HG03097 (cell line): ENCODE measurements around the gene GDF2.

Experiments used
- ATAC-seq: cut with Tn5 transposase; IDR thresholded peaks from one replicate; pipeline ENCODE4 v1.9.1; 2021; ENCODE audit not compliant: unreplicated experiment, low FRiP score

GDF2 gene

GRCh38 chr10:47331491-47331890 is 9.2 kb downstream of the GDF2 start:
- ATAC-seq, result no peak

- no peak for ATAC-seq
Measured at GRCh38 chr10:47331954-47332353, 9.7 kb downstream of the GDF2 start.

- ATAC-seq, result no peak
Measured at GRCh38 chr10:47332371-47332770, 10.1 kb downstream of the GDF2 start.

GRCh38 chr10:47332946-47333345 is 10.7 kb downstream of the GDF2 start:
- ATAC-seq, result no peak

GRCh38 chr10:47333532-47333931 is 11.3 kb downstream of the GDF2 start:
- no peak for ATAC-seq

GRCh38 chr10:47334466-47335295 is 12.4 kb downstream of the GDF2 start:
- no peak for ATAC-seq

- no peak for ATAC-seq
Measured at GRCh38 chr10:47335906-47336305, 13.7 kb downstream of the GDF2 start.

GRCh38 chr10:47336387-47337134 is 14.3 kb downstream of the GDF2 start:
- ATAC-seq, result no peak

- ATAC-seq, result no peak
Measured at GRCh38 chr10:47337310-47337709, 15.1 kb downstream of the GDF2 start.

- no peak for ATAC-seq
Measured at GRCh38 chr10:47339186-47339735, 17.0 kb downstream of the GDF2 start.

- ATAC-seq, result no peak
Measured at GRCh38 chr10:47339759-47340607, 17.7 kb downstream of the GDF2 start.

- no peak for ATAC-seq
Measured at GRCh38 chr10:47340608-47341170, 18.4 kb downstream of the GDF2 start.

GRCh38 chr10:47344996-47345870 is 23.0 kb downstream of the GDF2 start:
- no peak for ATAC-seq

- no peak for ATAC-seq
Measured at GRCh38 chr10:47346581-47347302, 24.5 kb downstream of the GDF2 start.

GRCh38 chr10:47347303-47347675 is 25.0 kb downstream of the GDF2 start:
- ATAC-seq, result no peak

- no peak for ATAC-seq
Measured at GRCh38 chr10:47348138-47348651, 25.9 kb downstream of the GDF2 start, which contains the start of gene RBP3. TSS of gene RBP3 (plus strand) at chr10:47348363. CDS start at chr10:47348485, 122 bp downstream.

- ATAC-seq, result no peak
Measured at GRCh38 chr10:47348661-47349470, 26.6 kb downstream of the GDF2 start.

- no peak for ATAC-seq
Measured at GRCh38 chr10:47349516-47349915, 27.3 kb downstream of the GDF2 start.
